CD4-positive, alpha-beta T cell (primary cell): Measurements from ENCODE around the gene DCAF15. TPM values are rescaled to one million over a fixed set of nuclear protein-coding genes. Genes with fewer than 3 reads are reported as not detected.
"Not testable (repeated sequence)": the region's sequence is repeated elsewhere in the genome, so short reads cannot be mapped to it uniquely, and the experiment has no call there.

Experiments used
- ATAC-seq: fragments of 200-7000 bp; cut with Tn5 transposase; one replicate; pipeline ENCODE4 v1.10.0; 2022; ENCODE audit warnings: mild to moderate bottlenecking; ENCODE audit not compliant: poor library complexity
- CTCF ChIA-PET: fragments of 350-600 bp; sonication (Branson Sonifier 250); formaldehyde crosslinking; loops from one replicate; lab custom pipeline; 2021; ENCODE audit warnings: antibody characterized with exemption, inconsistent platforms; lab: Charles Lee
- POLR2A ChIA-PET: fragments of 350-600 bp; sonication (Branson Sonifier 250); formaldehyde crosslinking; loops from one replicate; lab custom pipeline; 2021; ENCODE audit warnings: antibody characterized with exemption, inconsistent platforms; lab: Charles Lee
- DNase-seq, 14 experiments: peaks; one replicate each; pipeline ENCODE4 v3.0.0-alpha.2; 2013 to 2020; ENCODE audit warnings: mixed read lengths in 2 of 14
- H3K27ac ChIP-seq, 2 donors: one replicate each; pipeline versions ENCODE4 v1.5.1 to v1.7.0; 2013; ENCODE audit warnings: low read length in 2 of 2, low read depth in 1 of 2, mild to moderate bottlenecking in 1 of 2
- H3K27me3 ChIP-seq, 2 experiments: 1 replicate in 1 of 2; 2 replicates in 1 of 2; pipeline versions ENCODE4 v1.6.1 to v1.7.0; 2013; ENCODE audit warnings: low read length in 2 of 2, control low read depth in 1 of 2, mild to moderate bottlenecking in 1 of 2, moderate library complexity in 1 of 2; ENCODE audit not compliant: insufficient read depth in 2 of 2, control insufficient read depth in 1 of 2
- H3K36me3 ChIP-seq: one replicate; pipeline ENCODE4 v1.6.1; 2013; ENCODE audit warnings: low read length, control low read depth; ENCODE audit not compliant: insufficient read depth
- H3K4me1 ChIP-seq: one replicate; pipeline ENCODE4 v1.6.1; 2013; ENCODE audit warnings: low read length, control low read depth; ENCODE audit not compliant: insufficient read depth
- H3K4me3 ChIP-seq: one replicate; pipeline ENCODE4 v1.5.1; 2013; ENCODE audit warnings: mild to moderate bottlenecking, low read length, moderate library complexity
- H3K9me3 ChIP-seq, 2 experiments: 1 replicate in 1 of 2; 2 replicates in 1 of 2; pipeline versions ENCODE4 v1.6.1 to v1.7.0; 2013; ENCODE audit warnings: low read length in 2 of 2, mild to moderate bottlenecking in 2 of 2, control low read depth in 1 of 2, moderate library complexity in 1 of 2; ENCODE audit not compliant: control insufficient read depth in 1 of 2, insufficient read depth in 1 of 2
- H3K27ac Mint-ChIP-seq: one replicate; pipeline ENCODE4 v1.8.0; 2020; ENCODE audit warnings: mixed read lengths
- H3K27me3 Mint-ChIP-seq: one replicate; pipeline ENCODE4 v1.8.0; 2021; ENCODE audit warnings: mixed read lengths
- H3K36me3 Mint-ChIP-seq: one replicate; pipeline ENCODE4 v1.8.0; 2021; ENCODE audit warnings: low read depth, mixed read lengths
- H3K4me1 Mint-ChIP-seq: one replicate; pipeline ENCODE4 v1.8.0; 2021; ENCODE audit warnings: low read depth, mixed read lengths
- H3K4me3 Mint-ChIP-seq: one replicate; pipeline ENCODE4 v1.8.0; 2020; ENCODE audit warnings: mild to moderate bottlenecking, mixed read lengths
- H3K9me3 Mint-ChIP-seq: one replicate; pipeline ENCODE4 v1.8.0; 2020; ENCODE audit warnings: mixed read lengths
- CTCF ChIP-seq: fragments of 200-600 bp; IDR thresholded peaks from one replicate; pipeline ENCODE4 v1.8.0; 2022; ENCODE audit warnings: antibody characterized with exemption, mild to moderate bottlenecking
- intact Hi-C, 2 experiments: fragments of 100-400 bp; cut with DNase I in 1 of 2; cut with micrococcal nuclease in 1 of 2; formaldehyde crosslinking; loops; one replicate each; pipeline versions ENCODE4 v1.15.1 to v1.9.0; 2023 to 2025; cut with DNase I, micrococcal nuclease
- total RNA-seq, 174 experiments: library from RNA in 2 of 174; stranded (reverse) in 2 of 174; gene quantifications; one replicate each; pipeline ENCODE4 v1.2.3 and lab custom pipeline; 2021 to 2026

The DCAF15 gene
- total RNA-seq, 2 experiments from 2014 or later: 84.9 to 85.0 TPM

DNA sequence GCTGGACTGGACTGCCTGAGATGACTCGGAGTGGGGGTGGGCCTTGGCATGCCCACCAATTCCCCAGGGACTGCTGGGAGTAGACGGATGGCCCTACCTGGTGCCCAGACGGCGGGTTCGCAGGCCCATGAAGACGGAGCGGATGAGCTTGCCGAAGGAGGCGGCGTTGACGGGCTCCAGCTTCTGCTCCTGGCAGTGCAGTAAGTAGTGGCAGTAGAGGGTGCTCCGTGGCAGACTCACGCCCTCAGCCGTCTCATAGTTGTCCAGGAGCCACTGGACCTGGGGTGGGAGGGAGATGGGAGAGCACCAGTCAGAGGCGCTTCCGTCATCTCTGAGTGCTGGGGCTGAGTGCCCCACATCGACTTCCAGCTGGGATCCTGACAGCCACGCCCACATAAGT is 17.6 kb downstream of the DCAF15 start:
- DNase-seq (no peak), ATAC-seq (no peak)
- Mint-ChIP-seq H3K27ac (no peak overlapping the region), H3K9me3 (no peaks in the 10 kb centered on the region), H3K36me3 (peaks cover 55% of the 10 kb centered on the region), H3K27me3 (no peaks in the 10 kb centered on the region), H3K4me1 (peaks cover 8% of the 10 kb centered on the region), H3K4me3 (no peak overlapping the region)
- no peak overlapping the region for H3K27ac ChIP-seq
- H3K4me1 ChIP-seq: peaks cover 15% of the 10 kb centered on the region
- ChIA-PET POLR2A (interaction anchor here (1.2 kb wide), 1 partner anchor 36 kb away, joined by 3 read pairs; the partner anchor contains the start of gene RFX1), CTCF (no interaction called here)
- no peak for TF ChIP-seq CTCF
- intact Hi-C loops: no loop called here
- H3K4me3 ChIP-seq: no peak overlapping the region
- no peaks in the 10 kb centered on the region for H3K9me3 ChIP-seq
- no peaks in the 10 kb centered on the region for H3K27me3 ChIP-seq
- peaks cover 56% of the 10 kb centered on the region for H3K36me3 ChIP-seq

DNA sequence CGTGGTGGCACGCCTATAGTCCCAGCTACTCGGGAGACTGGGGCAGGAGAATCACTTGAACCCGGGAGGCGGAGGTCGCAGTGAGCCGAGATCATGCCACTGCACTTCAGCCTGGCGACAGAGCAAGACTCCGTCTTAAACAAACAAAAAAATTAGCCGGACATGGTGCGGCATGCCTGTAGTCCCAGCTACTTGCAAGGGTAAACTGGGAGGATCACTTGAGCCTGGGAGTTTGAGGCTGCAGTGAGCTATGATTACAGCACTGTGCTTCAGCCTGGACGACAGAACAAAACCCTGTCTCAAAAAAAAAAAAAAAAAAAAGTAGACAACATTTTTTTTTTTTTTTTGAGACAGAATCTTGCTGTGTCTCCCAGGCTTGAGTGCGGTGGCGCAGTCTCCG is 19.6 kb downstream of the DCAF15 start:
- CTCF ChIA-PET: not testable (repeated sequence)

GRCh38 chr19:13972368-13973155 is 20.3 kb downstream of the DCAF15 start:
- H3K36me3 Mint-ChIP-seq: peaks cover 47% of the 10 kb centered on the region

More for the DNA sequence above, 19.6 kb downstream of the DCAF15 start:
- ATAC-seq, POLR2A ChIA-PET, H3K9me3 Mint-ChIP-seq, H3K27me3 Mint-ChIP-seq, H3K4me3 ChIP-seq, H3K27ac Mint-ChIP-seq, H3K4me3 Mint-ChIP-seq, H3K27me3 ChIP-seq, H3K9me3 ChIP-seq, H3K27ac ChIP-seq, intact Hi-C loops, H3K4me1 Mint-ChIP-seq, DNase-seq: not testable (repeated sequence)
- peaks cover 54% of the 10 kb centered on the region for H3K36me3 Mint-ChIP-seq
- Histone ChIP-seq H3K36me3 (peaks cover 48% of the 10 kb centered on the region), H3K4me1 (peaks cover 15% of the 10 kb centered on the region)

DNA sequence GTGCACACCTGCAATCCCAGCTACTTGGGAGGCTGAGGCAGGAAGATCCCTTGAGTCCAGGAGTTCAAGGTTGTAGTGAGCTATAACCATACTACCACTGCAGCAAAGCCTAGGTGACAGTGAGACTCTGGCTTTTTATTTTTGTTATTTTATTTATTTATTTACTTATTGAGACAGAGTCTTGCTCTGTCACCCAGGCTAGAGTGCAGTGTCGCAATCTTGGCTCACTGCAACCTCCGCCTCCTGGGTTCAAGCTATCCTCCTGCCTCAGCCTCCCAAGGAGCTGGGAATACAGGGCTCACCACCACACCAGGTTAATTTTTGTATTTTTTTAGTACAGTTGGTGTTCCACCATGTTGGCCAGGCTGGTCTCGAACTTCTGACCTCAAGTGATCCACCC is 21.2 kb downstream of the DCAF15 start:
- H3K27me3 Mint-ChIP-seq, H3K27me3 ChIP-seq, H3K4me3 ChIP-seq, DNase-seq, H3K4me3 Mint-ChIP-seq, H3K9me3 ChIP-seq, ATAC-seq, CTCF ChIA-PET, H3K4me1 Mint-ChIP-seq, H3K27ac ChIP-seq, intact Hi-C loops, H3K9me3 Mint-ChIP-seq: not testable (repeated sequence)
- peaks cover 43% of the 10 kb centered on the region for H3K36me3 ChIP-seq
- H3K36me3 Mint-ChIP-seq: peaks cover 46% of the 10 kb centered on the region
- H3K4me1 ChIP-seq: peaks cover 20% of the 10 kb centered on the region
- POLR2A ChIA-PET: interaction anchor here (0.6 kb wide), 1 partner anchor 22 kb away, joined by 4 read pairs; no protein-coding TSS in a partner anchor
- H3K27ac Mint-ChIP-seq: peak overlapping the region; percentile 60

More at GRCh38 chr19:13972368-13973155, 20.3 kb downstream of the DCAF15 start:
- intact Hi-C loops: no loop called here
- Histone ChIP-seq H3K36me3 (peaks cover 45% of the 10 kb centered on the region), H3K4me3 (no peak overlapping the region), H3K9me3 (no peaks in the 10 kb centered on the region), H3K27ac (no peak overlapping the region), H3K27me3 (no peaks in the 10 kb centered on the region), H3K4me1 (peaks cover 15% of the 10 kb centered on the region)
- H3K9me3 Mint-ChIP-seq: no peaks in the 10 kb centered on the region
- DNase-seq (no peak), ATAC-seq (no peak)
- no peak overlapping the region for H3K27ac Mint-ChIP-seq
- peaks cover 8% of the 10 kb centered on the region for H3K4me1 Mint-ChIP-seq
- POLR2A ChIA-PET: interaction anchor here (0.8 kb wide), 1 partner anchor 12 kb away, joined by 4 read pairs; no protein-coding TSS in a partner anchor
- CTCF ChIA-PET: no interaction called here
- no peak overlapping the region for H3K4me3 Mint-ChIP-seq
- no peaks in the 10 kb centered on the region for H3K27me3 Mint-ChIP-seq
- no peak for TF ChIP-seq CTCF
